ENCODE measurements around the gene MYO10.
A peak's percentile ranks its signal among the peaks of the same experiment; 100 is the strongest.
"Not testable (repeated sequence)": the region's sequence is repeated elsewhere in the genome, so short reads cannot be mapped to it uniquely, and the experiment has no call there.

Gene MYO10

DNA sequence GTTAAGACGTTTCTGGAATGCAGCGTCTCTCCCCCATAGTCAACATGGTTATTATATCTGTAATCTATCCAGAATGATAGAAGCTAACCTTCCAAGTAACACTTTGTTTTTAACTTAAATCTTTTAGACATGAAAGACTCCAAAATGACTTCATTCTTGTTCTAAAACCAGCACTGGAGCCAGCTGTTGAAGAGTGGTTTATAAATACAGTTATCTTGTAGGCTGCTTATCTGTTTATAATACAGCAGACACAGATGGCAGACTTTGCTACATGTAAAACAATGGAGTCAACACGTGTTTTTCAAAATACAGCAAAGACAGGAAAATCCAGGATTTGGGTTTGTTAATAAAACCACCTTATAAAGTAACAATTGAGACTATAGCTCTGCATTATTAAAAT, 270.5 kb downstream of the MYO10 start:
- no peak for DNase-seq

DNA sequence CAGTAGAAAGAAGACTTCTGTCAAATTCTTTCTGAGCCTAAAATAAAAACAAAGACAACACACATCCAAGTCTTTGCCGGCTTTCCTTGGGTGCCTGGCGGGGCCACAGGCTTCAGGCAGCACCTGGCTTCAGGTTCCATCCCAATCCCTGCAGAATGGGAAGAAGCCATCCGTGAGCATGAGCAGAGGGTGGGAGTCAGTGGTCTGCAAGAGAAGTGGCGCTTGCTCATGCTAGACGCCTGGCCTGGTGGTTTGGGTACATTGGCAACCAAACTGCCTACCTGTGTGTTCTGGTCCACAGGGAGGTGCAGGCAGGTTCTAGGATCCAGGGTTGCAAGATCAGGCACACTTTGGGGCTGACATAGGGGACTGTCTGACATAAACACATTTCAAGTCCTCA, 271.7 kb downstream of the MYO10 start:
- no peak for DNase-seq

DNA sequence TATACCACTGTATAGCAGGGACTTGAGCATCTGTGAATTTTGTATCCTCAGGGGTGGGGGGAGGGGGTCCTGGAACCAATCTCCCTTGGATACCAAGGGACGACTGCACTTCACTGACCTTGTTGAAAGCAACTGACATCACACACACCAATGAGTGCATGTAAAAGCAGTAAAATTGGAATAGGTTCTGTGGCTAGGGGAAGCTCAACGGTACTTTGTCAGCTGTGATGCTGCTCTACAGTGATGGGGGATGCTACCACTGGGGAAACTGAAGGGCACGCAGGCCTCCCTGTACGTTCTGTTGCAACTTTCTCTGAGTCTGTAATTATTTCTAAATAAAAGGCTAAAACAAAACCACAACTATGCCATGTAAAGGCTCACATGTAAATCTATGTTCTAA, 272.2 kb downstream of the MYO10 start:
- no peak for DNase-seq

DNA sequence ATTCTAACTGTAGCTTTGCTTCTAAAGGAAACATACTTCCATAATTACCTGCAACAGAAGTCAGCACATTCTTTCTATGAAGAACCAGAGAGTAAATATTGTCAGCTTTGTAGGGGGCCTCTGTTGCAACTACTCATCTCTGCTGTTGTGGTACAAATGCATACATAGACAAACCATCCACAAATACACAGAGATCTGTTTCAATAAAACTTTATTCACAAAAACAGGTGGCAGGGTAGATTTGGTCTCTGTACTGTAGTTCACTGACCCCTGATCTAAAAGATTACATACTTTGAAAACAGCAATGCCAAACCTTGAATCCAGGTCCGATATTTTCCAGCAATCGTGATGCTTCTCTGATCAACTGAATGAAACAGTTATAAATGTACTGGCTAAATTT, 274.4 kb downstream of the MYO10 start:
- DNase-seq, result no peak

DNA sequence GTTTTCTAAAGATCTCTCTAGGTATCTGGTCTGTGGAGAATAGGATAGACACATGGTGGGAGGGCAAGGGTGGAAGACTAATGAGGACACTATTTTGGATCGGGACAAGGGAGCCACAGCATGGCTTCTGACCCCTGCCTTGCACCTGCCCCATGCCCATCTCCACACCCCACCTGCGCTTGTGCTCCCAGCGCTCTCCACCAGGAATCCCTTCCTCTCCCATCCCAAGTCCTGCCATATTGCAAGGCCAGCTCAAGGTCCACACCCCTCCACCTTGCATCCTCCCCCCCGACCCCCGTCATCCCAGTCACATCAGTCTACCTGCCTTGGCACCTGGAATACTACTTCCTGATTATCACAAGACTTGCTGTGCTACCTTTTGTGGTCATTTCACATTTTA, 275.1 kb downstream of the MYO10 start:
- DNase-seq, result no peak

DNA sequence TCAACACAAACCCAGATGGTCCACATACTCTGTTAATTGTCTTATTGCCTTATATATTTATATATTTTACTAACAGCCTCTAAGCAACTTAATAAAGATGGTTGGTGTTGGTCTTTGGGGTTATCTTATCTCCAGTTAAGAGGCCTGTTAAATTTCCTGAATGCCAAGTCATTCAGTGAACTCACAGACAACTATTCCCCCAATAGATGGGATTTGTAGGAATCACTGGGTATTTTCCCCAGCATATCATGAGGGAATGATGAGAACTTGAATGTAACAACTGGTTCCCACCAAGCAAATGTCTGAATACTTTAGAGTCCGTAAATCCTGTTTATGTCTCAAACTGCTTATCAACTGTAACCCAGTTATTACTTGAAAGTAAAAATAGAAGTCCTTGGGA, 276.6 kb downstream of the MYO10 start:
- DNase-seq, result no peak

DNA sequence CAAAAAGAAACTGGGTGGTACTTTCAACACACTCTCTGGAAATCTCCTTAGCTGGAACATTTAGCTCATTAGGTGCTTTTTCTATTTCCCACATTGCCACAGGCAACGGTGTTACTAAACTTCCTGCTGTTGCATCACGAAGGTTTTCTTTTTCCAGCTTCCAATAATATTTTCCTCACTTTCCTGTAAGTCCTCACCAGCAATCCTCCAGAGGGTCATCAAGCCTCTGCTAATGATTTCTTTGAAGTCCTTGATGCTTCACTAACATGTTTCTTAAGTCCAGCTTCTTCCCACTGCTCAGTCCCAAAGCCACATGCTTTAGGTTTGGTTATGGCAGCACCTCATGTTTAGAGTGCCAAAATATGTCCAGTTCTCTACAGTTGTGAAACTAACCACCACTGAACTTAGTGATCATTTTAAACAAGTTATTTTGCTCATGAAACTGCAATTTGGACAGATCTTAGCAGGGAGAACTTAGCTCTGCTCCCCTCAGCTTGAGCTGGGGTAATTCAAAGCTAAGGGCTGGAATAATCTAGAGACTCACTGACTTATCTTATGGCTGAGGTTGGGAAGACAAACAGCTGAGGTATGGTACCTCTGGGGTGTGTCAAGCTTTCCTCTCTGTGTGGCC, 279.4 kb downstream of the MYO10 start:
- no peak for DNase-seq

DNA sequence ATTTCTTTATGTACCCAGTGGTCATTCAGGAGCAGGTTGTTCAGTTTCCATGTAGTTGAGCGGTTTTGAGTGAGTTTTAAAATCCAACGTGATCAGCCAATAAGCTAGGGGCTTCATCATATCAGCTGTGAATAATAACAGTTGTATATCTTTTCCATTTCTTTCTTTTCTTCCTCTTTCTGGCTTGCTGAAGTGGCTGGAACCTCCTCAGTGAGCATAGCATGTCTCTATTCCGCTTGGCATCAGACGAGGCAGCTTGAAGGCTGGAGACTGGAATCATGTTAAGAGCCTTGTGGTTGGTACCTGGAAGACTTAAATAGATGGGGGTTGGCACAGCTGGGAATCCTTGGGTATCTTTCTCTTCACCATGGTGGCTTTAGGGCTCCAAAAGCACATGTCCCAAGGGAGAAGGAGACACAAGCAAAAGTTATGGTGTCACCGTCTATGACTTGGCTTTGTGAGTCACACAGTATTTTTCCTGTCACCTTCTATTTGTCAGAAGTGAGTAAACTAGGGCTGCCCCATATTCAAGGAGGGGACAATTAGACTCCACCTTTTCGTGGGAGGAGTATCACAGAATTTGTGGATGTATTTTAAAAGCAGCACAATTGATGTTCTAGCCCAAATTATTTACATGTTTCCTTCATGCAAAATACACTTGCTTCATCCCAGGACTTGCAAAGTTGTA, 281.3 kb downstream of the MYO10 start:
- no peak for DNase-seq

DNA sequence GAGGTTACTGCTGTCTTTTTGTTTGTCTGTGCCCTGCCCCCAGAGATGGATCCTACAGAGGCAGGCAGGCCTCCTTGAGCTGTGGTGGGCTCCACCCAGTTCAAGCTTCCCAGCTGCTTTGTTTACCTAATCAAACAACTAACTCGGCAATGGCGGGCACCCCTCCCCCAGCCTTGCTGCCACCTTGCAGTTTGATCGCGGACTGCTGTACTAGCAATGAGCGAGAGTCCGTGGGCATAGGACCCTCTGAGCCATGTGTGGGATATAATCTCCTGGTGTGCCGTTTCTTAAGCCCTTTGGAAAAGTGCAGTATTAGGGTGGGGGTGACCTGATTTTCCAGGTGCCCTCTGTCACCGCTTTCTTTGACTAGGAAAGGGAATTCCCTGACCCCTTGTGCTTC, 287.3 kb downstream of the MYO10 start:
- not testable (repeated sequence) for DNase-seq

DNA sequence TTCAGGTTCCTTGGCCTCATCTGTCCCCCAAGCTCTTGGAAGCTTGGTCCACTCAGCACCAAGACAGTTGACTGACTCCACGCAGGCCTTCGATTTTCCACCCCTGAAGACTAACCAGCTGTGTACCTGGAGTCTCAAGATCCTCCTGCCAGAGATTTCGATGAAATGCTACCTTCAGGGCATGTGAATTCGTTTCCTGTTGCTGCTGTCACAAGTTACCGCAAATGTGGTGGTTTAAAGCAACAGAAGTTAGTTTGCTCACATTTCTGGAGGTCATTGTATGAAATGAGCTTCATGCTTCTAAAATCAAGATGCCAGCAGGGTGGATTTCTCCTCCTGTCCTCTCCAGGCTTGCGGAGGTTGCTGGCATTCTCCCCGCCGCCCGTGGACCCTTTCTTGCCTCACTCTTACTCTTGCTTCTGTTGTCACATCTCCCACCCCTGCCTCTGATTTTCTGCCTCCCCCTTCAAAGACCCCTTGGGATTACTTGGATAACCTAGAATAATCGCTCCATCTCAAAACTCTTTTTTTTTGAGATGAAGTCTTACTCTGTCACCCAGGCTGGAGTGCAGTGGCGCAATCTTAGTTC, 291.7 kb downstream of the MYO10 start:
- no peak for DNase-seq

DNA sequence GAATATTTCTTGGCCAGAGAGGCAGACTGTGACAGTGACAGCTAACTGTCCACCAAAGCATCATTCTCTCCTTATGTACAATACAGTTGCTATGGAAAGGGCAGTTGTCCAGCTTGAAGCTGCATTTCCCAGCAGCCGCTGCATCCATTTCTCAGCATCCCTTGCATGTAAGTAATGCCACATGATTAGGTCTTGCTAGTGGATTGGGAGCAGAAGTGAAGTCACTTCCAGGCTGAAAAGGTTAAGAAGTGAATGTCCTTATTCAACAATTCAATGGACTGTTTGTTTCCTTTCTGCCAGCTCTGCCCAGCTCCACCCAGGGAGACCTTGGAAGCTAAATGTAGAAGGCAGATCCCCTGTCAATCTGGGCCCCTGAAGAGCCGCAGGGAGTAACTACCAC, 293.2 kb downstream of the MYO10 start:
- DNase-seq, result no peak

DNA sequence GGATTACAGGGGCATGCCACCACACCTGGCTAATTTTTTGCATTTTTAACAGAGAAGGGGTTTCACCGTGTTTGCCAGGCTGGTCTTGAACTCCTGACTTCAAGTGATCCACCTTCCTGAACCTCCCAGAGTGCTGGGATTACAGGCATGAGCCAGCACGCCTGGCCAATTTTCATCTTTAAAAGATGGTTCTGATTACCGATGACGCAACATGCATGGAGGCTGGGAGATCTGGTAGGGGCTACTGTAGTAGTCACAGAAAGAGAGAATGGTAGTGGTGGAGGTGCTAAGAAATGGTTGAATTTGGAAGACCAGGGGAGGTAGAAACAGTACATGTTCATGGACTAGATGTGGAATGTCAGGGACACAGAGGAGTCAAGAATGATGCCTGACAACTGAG, 296.9 kb downstream of the MYO10 start:
- DNase-seq, result no peak

DNA sequence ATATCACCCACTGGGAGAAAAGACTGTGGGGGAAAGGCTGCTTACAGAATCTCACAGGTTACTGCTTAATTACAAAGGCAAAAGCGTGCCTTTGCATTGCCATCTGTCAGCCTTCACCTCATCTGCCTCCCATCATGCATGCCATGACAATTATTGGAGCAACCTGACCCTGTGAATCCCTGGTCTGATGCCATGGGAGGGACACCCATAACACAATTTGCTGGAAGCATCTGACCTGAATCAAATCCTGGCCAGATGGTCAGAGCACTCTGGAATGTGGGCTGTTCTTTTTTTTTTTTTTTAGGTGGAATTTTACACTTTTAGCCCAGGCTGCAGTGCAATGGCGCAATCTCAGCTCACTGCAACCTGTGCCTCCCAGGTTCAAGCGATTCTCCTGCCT, 307.7 kb downstream of the MYO10 start:
- DNase-seq, result no peak

DNA sequence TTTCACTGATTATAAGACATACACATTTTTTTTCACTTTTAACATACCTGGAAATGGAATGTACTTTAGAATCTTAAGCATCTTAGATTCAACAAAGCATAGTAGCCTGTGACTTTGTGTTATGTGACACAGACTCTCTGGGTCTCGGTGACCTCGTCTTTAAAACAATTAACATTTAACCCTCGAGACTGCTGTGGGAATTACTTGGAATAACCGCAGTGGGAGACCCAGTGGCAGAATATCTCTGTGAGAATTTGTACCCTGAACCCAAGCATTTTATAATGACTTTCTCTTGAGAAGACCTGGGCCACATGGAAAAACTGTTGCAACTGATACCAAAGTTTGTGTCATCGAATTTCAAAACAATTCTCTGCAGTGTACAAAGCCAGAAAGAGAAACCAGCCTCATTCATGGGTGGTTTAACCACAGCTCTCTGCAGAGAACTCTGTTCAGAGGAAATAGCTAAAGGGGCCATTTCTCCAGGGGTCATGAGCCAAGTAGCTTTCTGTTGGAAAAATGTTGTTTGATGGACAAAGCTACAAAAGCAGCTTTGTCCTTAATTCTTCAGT, 309.3 kb downstream of the MYO10 start:
- no peak for DNase-seq

DNA sequence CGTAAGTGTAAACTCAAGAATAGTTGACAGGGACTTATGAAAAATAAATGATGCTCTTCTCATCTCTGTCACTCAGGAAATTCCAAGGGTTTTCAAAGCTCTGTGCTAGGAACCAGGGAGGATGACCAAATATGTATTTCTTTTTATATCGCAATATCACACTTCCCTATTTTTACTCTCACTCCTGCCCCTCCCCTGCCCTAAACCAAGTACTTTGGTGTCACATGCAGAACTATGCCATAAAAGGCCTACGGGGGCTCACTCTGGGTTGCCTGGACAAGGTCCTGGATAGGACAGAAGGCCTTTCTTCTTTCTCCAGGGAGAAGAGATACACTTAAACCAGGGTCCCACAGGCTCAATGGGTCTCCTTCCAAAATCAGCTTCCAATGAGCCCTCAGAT, 311.0 kb downstream of the MYO10 start:
- DNase-seq, result no peak

DNA sequence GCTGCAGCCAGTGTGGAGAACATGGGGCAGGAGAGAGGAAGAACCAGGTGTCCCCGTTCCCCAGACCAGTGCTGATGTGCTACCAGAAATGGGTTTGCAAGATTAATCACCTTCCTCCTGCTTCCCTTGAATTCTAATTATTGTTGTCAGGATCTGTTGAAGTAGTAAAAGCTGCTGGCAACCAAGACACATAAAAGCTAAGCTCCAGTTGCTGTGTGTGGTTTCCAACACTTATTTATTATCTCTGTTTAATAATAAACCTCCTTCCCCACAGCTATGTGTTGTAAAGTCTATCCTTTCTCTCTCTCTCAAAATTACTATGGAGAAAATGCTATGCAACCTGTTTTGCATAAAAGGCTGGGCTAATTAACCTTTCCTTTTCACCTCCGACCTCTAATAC, 317.0 kb downstream of the MYO10 start:
- no peak for DNase-seq

DNA sequence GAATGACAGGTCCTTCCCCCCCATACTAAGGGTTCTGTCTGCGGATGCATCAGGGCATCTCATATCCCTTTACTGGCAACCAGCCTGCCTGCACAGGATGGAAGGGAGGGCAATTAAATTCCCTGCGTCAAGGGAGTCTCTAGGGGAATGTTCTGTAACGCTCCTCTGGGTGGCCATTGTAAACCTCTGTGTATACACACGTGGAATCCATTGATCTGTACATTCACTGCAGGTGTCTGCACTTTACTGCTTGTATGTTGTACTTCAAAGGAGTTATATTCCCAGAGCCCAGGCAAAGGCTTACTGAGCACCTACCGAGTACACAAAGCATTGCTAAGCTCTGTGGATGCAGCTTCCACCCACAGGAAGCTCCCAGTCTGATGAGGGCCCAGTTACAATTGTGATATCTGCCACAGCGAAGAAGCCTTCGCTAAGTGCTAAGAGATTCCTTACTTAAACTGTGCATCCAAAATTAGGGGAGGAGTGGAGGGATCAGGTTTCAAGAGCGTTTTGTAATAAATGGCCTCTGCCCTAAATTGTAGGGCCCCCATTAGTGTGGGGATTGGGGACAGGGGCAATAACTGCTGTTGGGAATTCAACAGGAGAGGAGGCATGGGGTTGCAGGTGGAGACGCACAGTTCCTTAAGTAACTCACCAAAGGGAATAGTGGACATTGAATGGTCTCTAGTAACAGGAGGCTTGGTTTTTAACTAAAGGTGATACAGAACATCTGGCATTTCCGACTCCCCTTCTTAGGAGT, 317.8 kb downstream of the MYO10 start:
- no peak for DNase-seq

DNA sequence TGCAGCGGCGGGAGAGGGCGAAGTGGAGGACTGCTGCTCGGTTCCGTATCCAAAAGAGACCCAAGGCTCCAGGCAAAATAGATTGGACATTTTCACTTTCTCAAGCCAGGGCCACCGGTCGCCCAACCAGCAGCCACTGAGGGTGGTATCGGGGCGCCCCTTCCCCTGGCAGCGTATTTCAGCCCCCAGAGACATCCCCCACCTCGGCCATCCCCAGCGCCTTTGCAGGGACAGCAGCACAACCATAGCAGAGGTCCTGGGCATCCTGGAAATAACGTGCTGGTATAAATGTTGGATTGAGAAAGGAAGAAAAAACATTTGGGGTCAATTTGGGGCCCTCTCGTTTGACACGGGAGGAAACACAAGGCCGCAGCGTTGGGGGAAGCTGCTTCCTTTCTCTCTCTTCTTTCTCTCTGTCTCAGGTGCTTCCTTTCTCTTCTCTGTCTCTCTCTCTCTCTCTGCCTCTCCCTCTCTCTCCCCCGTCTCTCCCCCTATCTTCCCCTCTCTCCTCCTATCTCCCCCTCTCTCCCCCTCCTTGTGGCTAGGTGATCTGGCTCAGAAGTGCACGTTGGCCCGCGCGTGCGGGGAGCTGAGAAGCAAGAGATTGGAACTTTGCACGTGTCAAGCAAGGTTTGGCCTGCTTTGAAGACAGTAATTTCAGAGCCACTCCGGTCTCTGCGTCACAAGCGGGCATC, 318.7 kb downstream of the MYO10 start:
- peak; percentile 70 for DNase-seq

DNA sequence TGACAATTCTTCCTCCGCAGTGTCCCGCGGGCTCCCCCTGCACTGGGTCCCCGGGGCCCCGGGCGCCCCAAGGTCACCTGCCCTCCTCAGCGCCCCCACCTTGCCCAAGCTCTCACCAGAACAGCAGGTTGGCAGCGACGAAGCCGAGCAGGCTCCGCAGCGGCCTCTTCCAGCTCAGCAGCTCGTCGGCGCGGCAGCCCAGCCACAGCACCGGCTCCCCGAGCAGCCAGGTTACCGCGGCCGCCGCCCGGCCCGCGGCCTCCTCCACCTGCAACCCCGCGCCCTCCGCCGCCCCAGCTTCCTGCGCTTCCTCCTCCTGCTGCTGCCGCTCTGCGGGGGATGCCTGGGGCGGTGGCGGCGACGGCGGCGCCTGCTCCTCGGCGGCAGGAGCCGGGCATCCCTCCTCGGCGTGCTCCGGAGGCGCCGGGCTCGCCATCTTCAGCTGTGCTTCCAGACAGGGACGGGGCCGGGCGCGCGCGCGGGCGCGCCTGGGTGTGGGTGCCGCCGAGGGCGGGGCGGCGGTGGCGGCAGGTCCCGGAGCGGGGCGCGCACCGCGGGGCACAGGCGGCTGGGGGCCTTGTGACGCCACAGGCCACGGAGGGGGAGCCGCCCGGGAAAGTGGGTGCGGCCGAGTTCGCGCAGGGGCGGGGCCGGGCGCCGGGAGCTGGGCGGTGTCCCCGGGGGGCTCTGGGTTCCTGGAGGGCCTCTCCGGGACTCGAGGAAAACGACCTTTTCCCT, 319.4 kb downstream of the MYO10 start, which contains the start of gene RETREG1:
Gene RETREG1 (minus strand): TSS at position 462 of the 738 bp plus-strand sequence. CDS start 26 bp downstream, at position 436.
- peak; percentile 94 for DNase-seq

DNA sequence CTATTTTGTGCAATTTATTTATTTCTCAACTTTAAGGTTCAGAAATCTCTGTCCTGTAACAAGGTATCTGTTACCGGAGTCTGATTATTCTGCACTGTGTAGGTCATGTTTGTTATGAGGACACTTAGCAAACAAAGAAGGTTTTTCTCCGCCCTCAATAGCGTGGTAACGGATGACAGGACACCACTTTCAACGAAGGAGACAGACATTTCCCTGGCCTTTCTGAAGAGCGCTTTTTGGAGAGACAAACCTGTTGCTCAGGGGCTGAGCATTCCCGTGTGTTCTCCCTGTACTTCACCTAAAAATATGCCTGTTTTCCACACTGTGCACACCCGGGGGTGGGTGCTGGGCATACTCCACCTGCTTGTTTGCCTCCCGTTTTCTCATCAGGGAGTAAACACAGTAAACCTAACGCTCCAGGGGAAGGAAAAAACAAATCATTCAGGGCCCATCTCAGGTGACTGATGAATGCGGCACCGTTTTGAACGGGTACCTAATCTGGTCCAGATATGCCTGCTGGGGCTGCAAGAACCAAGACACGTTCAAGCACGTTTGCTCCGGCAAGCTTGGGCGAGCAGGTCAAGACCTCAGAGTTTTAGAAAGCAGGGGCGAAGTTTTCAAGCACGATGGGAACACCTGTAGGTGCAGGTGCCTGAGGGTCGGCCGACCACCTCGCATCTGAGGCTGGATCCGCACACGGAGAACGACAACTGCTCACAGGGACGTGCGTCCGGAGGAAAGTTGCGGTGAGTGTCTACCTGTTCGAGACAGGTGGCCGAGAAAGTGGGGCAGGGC, 320.1 kb downstream of the MYO10 start:
- no peak for DNase-seq

DNA sequence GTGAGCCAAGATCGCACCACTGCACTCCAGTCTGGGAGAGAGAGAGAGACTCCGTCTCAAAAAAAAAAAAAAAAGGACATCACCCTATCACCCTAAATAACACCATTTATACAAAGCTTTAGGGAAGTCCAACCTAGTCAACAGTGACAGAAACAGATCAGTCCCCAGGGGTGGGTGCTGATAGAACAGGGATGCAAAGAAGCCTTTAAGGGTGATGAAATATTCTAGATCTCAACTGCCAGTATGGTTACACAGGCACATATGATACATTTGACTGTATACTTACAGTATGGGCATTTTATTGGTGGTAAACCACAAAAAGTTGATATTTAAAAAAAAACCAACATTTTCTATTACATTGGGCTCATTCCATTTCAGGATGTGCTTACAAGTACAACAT, 324.1 kb downstream of the MYO10 start:
- DNase-seq, result no peak

All from activated T-cell treated with anti-CD3 and anti-CD28 coated beads, Interleukin-2, amount 50 U/mL, for 1 hour (primary cell).